Calu3 (cell line): ENCODE data around the gene LATS2. TPM values are rescaled to one million over a fixed set of nuclear protein-coding genes. Genes with fewer than 3 reads are reported as not detected.

Experiments used
- BruUV-seq: library from RNA; stranded (reverse); fragments of 400-500 nt; replicated peaks from 2 replicates; lab custom pipeline; 2021; lab: Mats Ljungman, UMichigan
- CTCF ChIA-PET: fragments of 300-600 bp; sonication (Branson Sonifier 250); formaldehyde crosslinking; loops from one replicate; lab custom pipeline; 2022; ENCODE audit warnings: antibody characterized with exemption; lab: Charles Lee
- DNase-seq: peaks from one replicate; pipeline ENCODE4 v3.0.0; 2022
- H3K27ac Mint-ChIP-seq: one replicate; pipeline ENCODE4 v1.8.0; 2022; ENCODE audit warnings: mixed read lengths; ENCODE audit not compliant: unreplicated experiment
- H3K27me3 Mint-ChIP-seq: one replicate; pipeline ENCODE4 v1.8.0; 2022; ENCODE audit warnings: mixed read lengths; ENCODE audit not compliant: unreplicated experiment
- H3K36me3 Mint-ChIP-seq: one replicate; pipeline ENCODE4 v1.8.0; 2022; ENCODE audit warnings: mild to moderate bottlenecking, moderate library complexity, mixed read lengths; ENCODE audit not compliant: insufficient read depth, unreplicated experiment
- H3K4me1 Mint-ChIP-seq: one replicate; pipeline ENCODE4 v1.8.0; 2022; ENCODE audit warnings: mild to moderate bottlenecking, low read depth, mixed read lengths; ENCODE audit not compliant: unreplicated experiment
- H3K4me3 Mint-ChIP-seq: one replicate; pipeline ENCODE4 v1.8.0; 2022; ENCODE audit warnings: mild to moderate bottlenecking, low read depth, moderate library complexity, mixed read lengths; ENCODE audit not compliant: unreplicated experiment
- H3K9me3 Mint-ChIP-seq: one replicate; pipeline ENCODE4 v1.8.0; 2022; ENCODE audit warnings: low read depth, mixed read lengths; ENCODE audit not compliant: unreplicated experiment
- CTCF ChIP-seq: fragments of 200-600 bp; IDR thresholded peaks from one replicate; pipeline ENCODE4 v1.8.0; 2022; ENCODE audit warnings: antibody characterized with exemption; ENCODE audit not compliant: unreplicated experiment
- intact Hi-C: fragments of 100-400 bp; cut with micrococcal nuclease; formaldehyde crosslinking; loops from one replicate; pipeline ENCODE4 v1.10.0; 2022; ENCODE audit not compliant: unreplicated experiment
- total RNA-seq: library from RNA; stranded (reverse); gene quantifications from 2 replicates; pipeline ENCODE4 v1.2.3, GENCODE V29; 2022

The LATS2 gene
- total RNA-seq, 1 experiment from 2014 or later: 19.3 TPM

- intact Hi-C loops: no loop called here
- no TSS peak for BruUV-seq
- H3K4me3 Mint-ChIP-seq: no peak overlapping the region
- H3K27me3 Mint-ChIP-seq: no peaks in the 10 kb centered on the region
- H3K9me3 Mint-ChIP-seq: no peaks in the 10 kb centered on the region
- no peak for TF ChIP-seq CTCF
- no peak for DNase-seq
- H3K36me3 Mint-ChIP-seq: no peaks in the 10 kb centered on the region
- CTCF ChIA-PET: no interaction called here
- H3K27ac Mint-ChIP-seq: no peak overlapping the region
- H3K4me1 Mint-ChIP-seq: no peaks in the 10 kb centered on the region
These were observed 13.2 kb upstream of the LATS2 start for GRCh38 chr13:21074546-21074945.

GRCh38 chr13:21071924-21072323, 10.5 kb upstream of the LATS2 start:
- TF ChIP-seq CTCF: no peak

GRCh38 chr13:21071015-21071414, 9.6 kb upstream of the LATS2 start:
- intact Hi-C loops: no loop called here

More at GRCh38 chr13:21071924-21072323, 10.5 kb upstream of the LATS2 start:
- no peaks in the 10 kb centered on the region for H3K4me1 Mint-ChIP-seq
- H3K4me3 Mint-ChIP-seq: no peak overlapping the region
- no peaks in the 10 kb centered on the region for H3K36me3 Mint-ChIP-seq
- DNase-seq: no peak
- BruUV-seq: no TSS peak
- no peaks in the 10 kb centered on the region for H3K27me3 Mint-ChIP-seq
- no peaks in the 10 kb centered on the region for H3K9me3 Mint-ChIP-seq
- no peak overlapping the region for H3K27ac Mint-ChIP-seq
- CTCF ChIA-PET: no interaction called here
- intact Hi-C loops: no loop called here

GRCh38 chr13:21069561-21070004, 8.2 kb upstream of the LATS2 start:
- no peaks in the 10 kb centered on the region for H3K4me1 Mint-ChIP-seq
- no peak overlapping the region for H3K27ac Mint-ChIP-seq

More at GRCh38 chr13:21071015-21071414, 9.6 kb upstream of the LATS2 start:
- no TSS peak for BruUV-seq
- H3K36me3 Mint-ChIP-seq: no peaks in the 10 kb centered on the region
- H3K27me3 Mint-ChIP-seq: no peaks in the 10 kb centered on the region
- DNase-seq: no peak
- no peaks in the 10 kb centered on the region for H3K9me3 Mint-ChIP-seq
- no peaks in the 10 kb centered on the region for H3K4me1 Mint-ChIP-seq
- H3K27ac Mint-ChIP-seq: no peak overlapping the region
- no peak overlapping the region for H3K4me3 Mint-ChIP-seq
- no peak for TF ChIP-seq CTCF
- CTCF ChIA-PET: no interaction called here

More at GRCh38 chr13:21069561-21070004, 8.2 kb upstream of the LATS2 start:
- H3K36me3 Mint-ChIP-seq: no peaks in the 10 kb centered on the region
- no peak for TF ChIP-seq CTCF
- no peak for DNase-seq
- intact Hi-C loops: no loop called here
- H3K4me3 Mint-ChIP-seq: no peak overlapping the region
- H3K9me3 Mint-ChIP-seq: no peaks in the 10 kb centered on the region
- CTCF ChIA-PET: no interaction called here
- no peaks in the 10 kb centered on the region for H3K27me3 Mint-ChIP-seq
- BruUV-seq: no TSS peak
